ENCODE measurements around the gene LRRC75B.
"Not testable (repeated sequence)": the region's sequence is repeated elsewhere in the genome, so short reads cannot be mapped to it uniquely, and the experiment has no call there.

Gene LRRC75B
- total RNA-seq: 0.63 to 5.3 (median 2.4) reads per million in 18 experiments

GRCh38 chr22:24592851-24593558, at the start of gene LRRC75B:
Gene LRRC75B, minus strand, starts transcription at chr22:24593073. Its CDS starts 34 bp downstream, at chr22:24593039.
- DNase-seq: peak; percentile 73 to 84

- DNase-seq: not testable (repeated sequence)
These were observed 49.4 kb upstream of the LRRC75B start for GRCh38 chr22:24642307-24642706.

DNA sequence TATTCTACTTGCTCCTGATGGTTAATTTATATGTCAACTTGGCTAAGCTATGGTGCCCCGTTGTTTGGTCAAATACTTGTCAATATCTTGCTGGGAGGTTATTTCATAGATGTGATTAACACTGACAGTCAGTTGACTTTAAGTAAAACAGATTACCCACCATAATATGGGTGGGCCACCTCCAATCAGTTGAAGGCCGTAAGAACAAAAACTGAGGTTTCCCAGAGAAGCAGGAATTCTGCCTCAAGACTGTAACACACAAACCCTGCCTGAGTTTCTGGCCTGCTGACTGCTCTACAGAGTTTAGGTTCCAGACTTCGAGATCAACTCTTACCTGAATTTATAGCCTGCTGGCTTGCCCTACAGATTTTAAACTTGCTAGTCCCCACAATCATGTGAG, 43.6 kb upstream of the LRRC75B start:
- DNase-seq: not testable (repeated sequence)

- DNase-seq: peak in 1 of 2 donors; percentile 2
These were observed 42.0 kb upstream of the LRRC75B start for GRCh38 chr22:24634776-24635389.

GRCh38 chr22:24633231-24634023, 40.6 kb upstream of the LRRC75B start:
- not testable (repeated sequence) for DNase-seq

DNA sequence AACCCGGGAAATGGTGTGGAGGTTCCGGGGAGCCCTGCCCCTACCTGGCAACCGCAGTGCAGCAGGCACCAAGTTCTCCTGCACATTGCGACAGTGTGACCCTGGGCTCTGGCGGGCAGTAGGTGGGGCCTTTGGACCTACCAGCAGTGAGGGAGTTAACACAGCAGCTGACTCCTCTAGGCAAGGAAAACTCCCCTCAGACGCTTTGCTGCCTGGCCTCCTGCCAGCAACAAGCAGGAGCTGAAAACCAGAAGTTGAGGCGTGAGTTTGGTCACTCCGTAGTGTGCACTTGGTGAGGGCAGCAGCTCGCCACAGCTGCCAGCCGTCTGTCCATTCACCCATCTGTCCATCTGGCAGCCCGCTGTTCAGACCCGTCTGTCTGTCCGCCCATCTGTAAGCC, 39.8 kb upstream of the LRRC75B start:
- DNase-seq: peak; percentile 2 to 17

GRCh38 chr22:24631430-24632122, 38.7 kb upstream of the LRRC75B start:
- DNase-seq: not testable (repeated sequence)

DNA sequence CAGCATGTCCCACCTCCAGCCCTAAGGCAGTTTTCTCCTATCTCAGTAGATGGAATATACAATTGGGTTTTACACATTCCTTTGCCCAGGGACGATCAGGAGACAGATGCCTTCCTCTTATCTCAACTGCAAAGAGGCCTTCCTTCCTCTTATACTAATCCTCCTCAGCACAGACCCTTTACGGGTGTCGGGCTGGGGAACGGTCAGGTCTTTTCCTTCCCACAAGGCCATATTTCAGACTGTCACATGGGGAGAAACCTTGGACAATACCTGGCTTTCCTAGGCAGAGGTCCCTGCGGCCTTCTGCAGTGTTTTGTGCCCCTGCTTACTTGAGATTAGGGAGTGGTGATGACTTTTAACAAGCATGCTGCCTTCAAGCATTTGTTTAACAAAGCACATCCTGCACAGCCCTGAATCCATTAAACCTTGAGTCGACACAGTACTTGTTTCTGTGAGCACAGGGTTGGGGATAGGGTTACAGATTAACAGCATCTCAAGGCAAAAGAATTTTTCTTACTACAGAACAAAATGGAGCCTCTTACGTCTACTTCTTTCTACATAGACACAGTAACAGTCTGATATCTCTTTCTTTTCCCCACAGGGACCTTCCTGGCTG, 38.0 kb upstream of the LRRC75B start:
- not testable (repeated sequence) for DNase-seq

GRCh38 chr22:24629069-24629468, 36.2 kb upstream of the LRRC75B start:
- not testable (repeated sequence) for DNase-seq

DNA sequence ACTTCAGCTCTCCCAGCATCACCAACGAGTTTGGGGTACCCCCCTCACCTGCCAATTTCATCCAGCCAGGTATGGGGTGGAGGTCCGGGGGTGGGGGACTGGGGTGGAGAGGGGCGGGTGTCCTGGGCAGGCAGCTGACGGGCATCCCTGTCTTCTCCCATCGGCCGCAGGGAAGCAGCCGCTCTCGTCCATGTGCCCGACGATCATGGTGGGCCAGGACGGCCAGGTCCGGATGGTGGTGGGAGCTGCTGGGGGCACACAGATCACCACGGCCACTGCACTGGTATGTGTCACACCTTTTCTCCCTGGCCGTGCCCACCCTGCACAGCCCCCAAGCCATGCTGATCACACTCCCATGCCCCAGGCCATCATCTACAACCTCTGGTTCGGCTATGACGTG, 35.0 kb upstream of the LRRC75B start:
- not testable (repeated sequence) for DNase-seq

DNA sequence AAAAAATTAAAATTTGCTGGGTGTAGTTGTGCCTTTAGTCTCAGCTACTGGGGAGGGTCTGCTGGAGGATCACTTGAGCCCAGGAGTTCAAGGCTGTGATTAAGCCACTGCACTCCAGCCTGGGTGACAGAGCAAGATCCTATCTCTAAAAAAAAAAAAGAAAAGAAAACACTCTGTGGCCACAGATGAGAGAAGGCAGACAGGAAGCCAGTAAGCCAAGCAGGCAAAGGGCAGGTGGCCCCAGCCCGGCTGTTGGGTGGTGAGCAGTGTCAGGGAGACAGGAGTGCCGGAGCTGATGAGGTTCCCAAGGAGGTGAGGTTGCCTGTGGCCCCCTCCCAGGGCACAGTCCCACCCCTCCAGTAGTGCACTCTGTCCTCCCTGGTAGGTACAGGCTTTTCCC, 29.7 kb upstream of the LRRC75B start:
- not testable (repeated sequence) for DNase-seq

- not testable (repeated sequence) for DNase-seq
These were observed 28.4 kb upstream of the LRRC75B start for GRCh38 chr22:24621244-24621643.

DNA sequence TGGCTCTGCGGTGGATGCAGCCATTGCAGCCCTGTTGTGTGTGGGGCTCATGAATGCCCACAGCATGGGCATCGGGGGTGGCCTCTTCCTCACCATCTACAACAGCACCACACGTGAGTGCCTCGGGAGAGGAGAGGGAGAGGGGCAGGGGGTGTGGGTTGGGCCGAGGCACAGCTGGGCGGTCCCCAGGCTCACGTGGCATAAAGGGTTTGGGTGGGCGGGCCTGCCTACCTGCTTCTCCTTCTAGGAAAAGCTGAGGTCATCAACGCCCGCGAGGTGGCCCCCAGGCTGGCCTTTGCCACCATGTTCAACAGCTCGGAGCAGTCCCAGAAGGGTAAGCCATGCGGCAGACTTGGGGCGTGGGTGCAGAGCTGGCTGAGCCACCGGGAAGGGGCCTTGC, 21.9 kb upstream of the LRRC75B start:
- DNase-seq: not testable (repeated sequence)

DNA sequence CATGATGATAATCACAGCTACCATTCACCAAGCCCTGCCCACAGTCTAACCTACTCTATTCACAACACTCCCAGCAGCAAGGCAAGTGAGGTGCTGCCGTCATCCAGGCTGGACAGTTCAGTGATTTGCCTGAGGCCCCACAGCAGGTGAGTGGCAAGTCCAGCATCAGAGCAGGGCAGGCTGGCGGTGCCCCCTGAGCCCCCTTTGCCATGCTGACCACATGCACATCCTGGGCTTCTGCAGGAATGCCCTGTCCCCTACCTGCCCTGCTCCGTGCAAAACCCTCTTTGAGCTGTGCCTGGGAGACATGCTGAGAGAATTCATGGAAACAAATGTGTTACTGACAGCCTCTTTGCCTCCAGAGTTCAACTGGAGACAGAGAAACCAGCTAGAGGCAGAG, 17.0 kb upstream of the LRRC75B start:
- DNase-seq: not testable (repeated sequence)

DNA sequence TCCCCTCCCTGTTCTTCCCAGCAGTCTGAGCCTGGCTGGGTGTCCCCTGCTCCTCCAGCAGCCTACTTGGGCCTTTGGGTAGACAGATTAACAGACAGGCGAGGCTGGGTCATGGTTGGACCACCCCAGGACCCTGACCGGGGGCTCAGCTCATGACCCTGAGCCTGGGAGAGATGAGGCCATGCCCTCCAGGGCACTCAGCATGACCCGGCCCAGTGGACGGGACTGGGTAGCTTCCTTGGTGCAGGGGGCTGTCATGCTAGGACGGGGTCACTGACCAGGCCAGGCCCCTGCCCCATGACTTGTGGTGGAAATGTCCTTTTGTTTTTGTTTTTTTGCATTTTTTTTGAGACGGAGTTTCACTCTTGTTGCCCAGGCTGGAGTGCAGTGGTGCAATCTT, 15.5 kb upstream of the LRRC75B start:
- not testable (repeated sequence) for DNase-seq

GRCh38 chr22:24607429-24607983, 14.6 kb upstream of the LRRC75B start:
- DNase-seq: peak; percentile 73 to 87

DNA sequence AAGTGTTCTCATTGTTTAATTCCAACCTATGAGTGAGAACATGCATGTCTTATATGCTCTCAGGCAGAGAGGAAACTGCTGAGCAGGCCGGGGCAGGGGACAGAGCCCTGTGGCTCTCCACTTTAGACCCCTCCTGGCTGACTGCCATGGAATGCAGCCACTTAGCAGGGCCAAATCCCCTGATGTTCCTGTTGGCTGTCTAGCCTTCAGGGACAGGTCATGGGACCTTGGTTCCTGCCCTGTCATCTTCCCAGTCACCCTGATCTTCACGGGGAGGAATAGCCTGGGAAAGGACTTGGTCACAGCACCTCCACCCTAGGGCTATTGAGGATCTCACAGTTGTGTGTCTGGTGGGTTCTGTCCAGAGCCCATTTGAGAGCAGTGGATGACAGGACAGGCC, 13.5 kb upstream of the LRRC75B start:
- DNase-seq: not testable (repeated sequence)

- not testable (repeated sequence) for DNase-seq
These were observed 11.1 kb upstream of the LRRC75B start for GRCh38 chr22:24603770-24604629.

DNA sequence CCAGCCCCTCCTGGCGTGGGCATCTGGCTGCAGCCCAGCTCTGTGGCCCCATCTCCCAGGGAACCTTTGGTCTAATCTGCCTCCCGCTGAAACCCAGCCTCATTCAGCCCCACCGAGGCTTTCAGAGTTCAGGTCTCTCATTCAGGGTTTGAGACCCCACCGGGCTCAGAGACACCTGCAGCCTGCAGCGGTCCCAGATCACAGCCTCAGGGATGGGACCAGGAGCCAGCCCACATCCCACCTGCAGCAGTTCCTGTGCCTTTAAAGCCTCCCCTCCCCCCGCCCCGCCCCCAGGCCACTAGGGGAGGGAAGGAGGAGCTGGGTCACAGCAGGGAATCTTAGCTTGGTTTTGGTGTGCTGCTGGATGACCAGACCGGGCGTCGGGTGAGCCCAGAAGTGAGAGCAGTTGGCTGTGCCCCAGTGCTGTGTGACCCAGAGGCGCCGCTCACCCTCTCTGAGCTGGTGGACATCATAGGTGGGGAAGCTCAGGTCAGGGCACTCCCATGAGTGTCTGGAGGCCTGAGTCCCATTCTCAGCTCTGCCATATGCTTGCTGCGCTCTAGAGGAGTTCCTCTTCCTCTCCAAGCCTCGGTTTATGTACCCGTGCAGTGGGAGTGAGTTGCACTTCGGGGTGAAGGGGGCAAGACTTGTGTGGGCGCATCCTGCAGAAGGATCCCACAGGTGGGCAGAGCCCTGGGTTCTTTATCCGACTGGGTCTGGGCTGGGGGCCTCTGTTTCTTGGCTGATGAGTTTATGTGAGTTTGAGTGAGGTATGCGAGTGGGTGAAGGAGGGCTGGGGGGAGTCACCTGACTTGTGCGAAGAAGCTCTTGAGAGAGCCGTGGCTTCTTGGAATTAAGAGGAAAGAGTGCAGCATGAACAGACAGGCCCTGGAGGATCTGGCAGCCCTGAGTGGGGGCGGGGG, 10.2 kb upstream of the LRRC75B start, which contains the start of gene GGT1:
Gene GGT1 (plus strand): TSS at position 347 of the 923 bp plus-strand sequence. CDS start 7,889 bp downstream, outside the sequence.
- DNase-seq: not testable (repeated sequence)

Data from inflammatory macrophage (primary cell).